Spinal cord (tissue), 10 donors: ENCODE measurements around the gene CEACAM18. TPM values are rescaled to one million over a fixed set of nuclear protein-coding genes. Genes with fewer than 3 reads are reported as not detected.

ENCODE experiments used
- DNase-seq, 6 donors: peaks; one replicate each; pipeline versions ENCODE4 v3.0.0 to v3.0.0-alpha.2; 2013 to 2015; ENCODE audit warnings: low spot score in 6 of 6, low read depth in 4 of 6
- H3K27ac ChIP-seq: one replicate; pipeline ENCODE4 v1.5.1; 2013; ENCODE audit warnings: low read depth, low read length, control low read depth
- H3K27me3 ChIP-seq: one replicate; pipeline ENCODE4 v1.6.1; 2013; ENCODE audit warnings: low read length; ENCODE audit not compliant: control insufficient read depth, insufficient read depth
- H3K36me3 ChIP-seq: one replicate; pipeline ENCODE4 v1.6.1; 2013; ENCODE audit warnings: low read length; ENCODE audit not compliant: control insufficient read depth, insufficient read depth
- H3K4me1 ChIP-seq: one replicate; pipeline ENCODE4 v1.6.1; 2013; ENCODE audit warnings: low read length; ENCODE audit not compliant: control insufficient read depth, insufficient read depth
- H3K4me3 ChIP-seq: one replicate; pipeline ENCODE4 v1.5.1; 2013; ENCODE audit warnings: low read depth, low read length, control low read depth
- H3K9me3 ChIP-seq: one replicate; pipeline ENCODE4 v1.6.1; 2013; ENCODE audit warnings: low read length; ENCODE audit not compliant: control insufficient read depth, insufficient read depth
- WGBS: methylation state at CpG from one replicate; pipeline ENCODE4 v1.1.5; 2013; ENCODE audit warnings: missing lambda C conversion rate; ENCODE audit not compliant: insufficient coverage; 5-methylcytosine and 5-hydroxymethylcytosine counted together
- polyA plus RNA-seq, 2 donors: library from polyadenylated mRNA; unstranded; fragments of 120-200 nt; gene quantifications; one replicate each; pipeline ENCODE4 v1.2.1, GENCODE V29; 2013; ENCODE audit not compliant: insufficient read length in 2 of 2
- total RNA-seq, 2 donors: library from RNA; depleted of rRNA in 1 of 2; stranded (reverse); fragments of 120-200 nt in 1 of 2; fragments of >200 nt in 1 of 2; gene quantifications; one replicate each; pipeline versions ENCODE4 v1.2.3 to v1.2.4, GENCODE V29; 2013 to 2014
- donor health status: healthy.

The CEACAM18 gene
- total and polyA plus RNA-seq, 4 donors, result not detected

DNA sequence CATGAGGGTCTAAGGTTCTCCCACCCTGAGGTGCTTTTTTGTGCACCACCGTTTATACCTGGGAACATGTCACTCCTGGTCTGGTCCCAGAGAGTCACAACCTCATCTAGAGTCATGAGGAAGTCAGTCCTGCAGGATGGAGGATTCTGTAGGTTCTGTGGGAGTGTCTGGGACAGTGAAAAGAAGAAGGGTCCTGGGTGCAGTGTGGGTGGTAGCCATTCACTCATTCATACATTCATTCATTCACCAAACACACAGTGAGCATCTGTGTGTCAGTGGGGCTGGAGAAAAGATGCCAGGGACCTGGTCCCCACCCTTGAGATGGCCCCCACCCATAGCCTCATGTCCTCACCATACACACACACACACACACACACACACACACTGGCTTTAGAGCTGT, 8.7 kb upstream of the CEACAM18 start:
- 64% methylated on average over 1 of the region's 1 CpG for WGBS

DNA sequence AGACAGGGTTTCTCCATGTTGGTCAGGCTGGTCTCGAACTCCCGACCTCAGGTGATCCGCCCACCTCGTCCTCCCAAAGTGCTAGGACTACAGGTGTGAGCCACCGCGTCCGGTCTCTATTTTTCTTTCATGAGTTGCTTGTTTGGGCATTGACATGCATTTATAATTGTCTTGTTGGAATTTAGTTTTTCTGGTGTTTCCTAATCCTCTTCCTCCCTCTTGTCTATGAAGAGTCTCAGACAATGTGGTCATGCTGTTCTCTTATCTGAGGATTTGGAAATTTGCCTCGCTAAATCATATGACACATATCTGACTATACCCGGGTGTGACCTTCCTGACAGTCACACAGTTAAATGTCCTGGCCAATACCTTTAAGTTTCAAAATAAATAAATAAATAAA, 7.4 kb upstream of the CEACAM18 start:
- Histone ChIP-seq H3K4me3 (no peak overlapping the region), H3K9me3 (no peaks in the 10 kb centered on the region), H3K27me3 (peaks cover 15% of the 10 kb centered on the region), H3K36me3 (no peaks in the 10 kb centered on the region), H3K27ac (no peak overlapping the region), H3K4me1 (no peaks in the 10 kb centered on the region)
- DNase-seq, result no peak
- WGBS, result no CpG with 5 or more reads among the region's 9 CpGs

More for the DNA sequence above, 8.7 kb upstream of the CEACAM18 start:
- no peaks in the 10 kb centered on the region for H3K4me1 ChIP-seq
- peaks cover 13% of the 10 kb centered on the region for H3K27me3 ChIP-seq
- H3K9me3 ChIP-seq, result no peaks in the 10 kb centered on the region
- H3K27ac ChIP-seq, result no peak overlapping the region
- H3K4me3 ChIP-seq, result no peak overlapping the region
- H3K36me3 ChIP-seq, result no peaks in the 10 kb centered on the region
- DNase-seq, result no peak

DNA sequence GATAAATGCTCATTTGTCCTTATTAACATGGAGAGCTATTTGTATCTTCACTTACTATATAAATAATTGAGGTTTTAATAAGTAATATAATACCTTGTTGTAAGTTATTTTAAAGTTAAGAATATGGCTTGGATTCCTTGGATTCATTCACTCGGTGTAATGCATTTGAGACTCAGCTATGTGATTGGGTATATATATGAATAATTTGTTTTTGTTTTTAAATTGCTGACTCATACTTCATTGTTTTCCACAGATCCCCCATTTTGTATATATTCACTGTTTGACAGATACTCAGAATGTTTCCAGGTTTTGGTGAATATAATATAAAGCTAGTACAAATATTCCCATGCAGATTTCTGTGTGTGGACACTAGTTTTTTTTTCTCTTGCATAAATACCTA, 6.8 kb upstream of the CEACAM18 start:
- no peaks in the 10 kb centered on the region for H3K4me1 ChIP-seq
- no peaks in the 10 kb centered on the region for H3K9me3 ChIP-seq
- no peak overlapping the region for H3K4me3 ChIP-seq
- DNase-seq, result no peak
- WGBS, result no CpG with 5 or more reads among the region's 1 CpG
- no peaks in the 10 kb centered on the region for H3K36me3 ChIP-seq
- H3K27ac ChIP-seq, result no peak overlapping the region
- peaks cover 15% of the 10 kb centered on the region for H3K27me3 ChIP-seq

DNA sequence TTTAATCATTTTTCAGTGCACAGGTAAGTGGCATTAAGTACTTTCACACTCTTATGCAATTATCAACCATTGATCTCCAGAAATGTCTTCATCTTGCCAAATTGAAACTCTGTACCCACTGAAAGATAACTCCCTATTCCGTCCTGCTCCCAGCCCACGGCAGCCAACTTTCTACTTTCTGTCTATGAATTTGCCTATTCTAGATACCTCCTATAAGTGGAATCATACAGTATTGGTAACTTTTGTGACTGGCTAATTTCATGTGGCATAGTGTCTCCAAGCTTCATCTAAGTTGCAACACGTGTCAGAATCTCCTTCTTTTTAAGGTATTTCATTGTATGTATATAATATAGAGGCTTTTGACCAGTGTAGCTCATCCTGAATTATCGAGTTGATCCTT, 5.7 kb upstream of the CEACAM18 start:
- Histone ChIP-seq H3K4me3 (no peak overlapping the region), H3K9me3 (no peaks in the 10 kb centered on the region), H3K4me1 (no peaks in the 10 kb centered on the region), H3K36me3 (no peaks in the 10 kb centered on the region), H3K27me3 (peaks cover 15% of the 10 kb centered on the region), H3K27ac (no peak overlapping the region)
- no CpG with 5 or more reads among the region's 4 CpGs for WGBS
- no peak for DNase-seq

DNA sequence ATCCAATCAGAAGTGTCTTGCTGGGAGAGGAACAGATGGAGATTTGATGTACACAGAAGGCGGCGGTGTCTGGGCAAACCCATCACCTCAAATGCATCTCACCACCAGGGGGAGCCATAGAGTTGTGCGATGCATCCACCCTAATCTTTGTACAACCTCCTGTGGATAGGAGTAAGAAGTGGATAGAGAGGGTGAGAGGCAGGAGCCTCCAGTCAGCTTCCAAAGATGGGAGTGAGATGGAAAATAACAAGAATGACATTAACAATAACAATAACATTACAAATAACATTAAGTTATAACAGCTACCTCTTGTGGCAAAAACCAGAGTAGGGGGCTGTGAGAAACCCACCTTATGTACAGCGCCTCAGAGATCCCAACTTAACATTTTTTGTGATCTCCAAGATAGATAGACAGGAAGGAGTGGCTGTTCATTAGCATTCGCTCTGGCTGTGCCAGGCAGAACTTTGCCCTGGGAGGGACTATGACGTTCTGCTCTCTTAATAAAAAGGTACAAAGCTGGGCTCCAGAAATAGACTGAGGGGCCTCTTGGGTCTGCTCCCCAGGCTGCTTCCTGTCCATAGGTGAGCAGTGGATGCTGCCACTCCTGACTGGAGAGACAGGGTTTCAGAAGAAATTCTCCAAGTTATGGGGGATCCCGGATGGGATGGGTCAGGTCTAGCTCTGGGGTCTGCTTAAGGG, 5.2 kb upstream of the CEACAM18 start:
- H3K4me3 ChIP-seq, result no peak overlapping the region
- 38% methylated on average over 3 of the region's 7 CpGs for WGBS
- DNase-seq, result peak; percentile 5 to 70 (median 18)
- H3K27me3 ChIP-seq, result peaks cover 14% of the 10 kb centered on the region
- H3K36me3 ChIP-seq, result no peaks in the 10 kb centered on the region
- H3K27ac ChIP-seq, result no peak overlapping the region
- H3K4me1 ChIP-seq, result no peaks in the 10 kb centered on the region
- no peaks in the 10 kb centered on the region for H3K9me3 ChIP-seq

DNA sequence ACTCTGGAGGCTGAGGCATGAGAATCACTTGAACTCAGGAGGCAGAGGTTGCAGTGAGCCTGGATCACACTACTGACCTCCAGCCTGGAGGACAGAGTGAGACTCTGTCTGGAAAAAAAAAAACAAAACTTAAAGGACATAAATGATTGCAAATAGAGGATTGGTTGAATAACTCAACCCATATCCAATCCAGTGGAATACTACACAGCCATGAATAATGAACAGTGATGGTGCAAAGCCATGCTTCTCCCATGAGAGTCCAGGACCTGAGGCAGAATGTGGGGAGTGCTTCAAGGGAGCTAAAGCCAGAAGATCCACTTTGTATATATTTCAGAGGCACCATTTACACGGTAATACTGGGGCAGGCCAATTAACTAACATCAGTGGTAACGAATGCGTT, 2.2 kb upstream of the CEACAM18 start:
- Histone ChIP-seq H3K4me3 (no peak overlapping the region), H3K27me3 (peaks cover 19% of the 10 kb centered on the region), H3K4me1 (no peaks in the 10 kb centered on the region), H3K9me3 (no peaks in the 10 kb centered on the region), H3K36me3 (no peaks in the 10 kb centered on the region), H3K27ac (no peak overlapping the region)
- WGBS, result no CpG with 5 or more reads among the region's 3 CpGs
- no peak for DNase-seq

DNA sequence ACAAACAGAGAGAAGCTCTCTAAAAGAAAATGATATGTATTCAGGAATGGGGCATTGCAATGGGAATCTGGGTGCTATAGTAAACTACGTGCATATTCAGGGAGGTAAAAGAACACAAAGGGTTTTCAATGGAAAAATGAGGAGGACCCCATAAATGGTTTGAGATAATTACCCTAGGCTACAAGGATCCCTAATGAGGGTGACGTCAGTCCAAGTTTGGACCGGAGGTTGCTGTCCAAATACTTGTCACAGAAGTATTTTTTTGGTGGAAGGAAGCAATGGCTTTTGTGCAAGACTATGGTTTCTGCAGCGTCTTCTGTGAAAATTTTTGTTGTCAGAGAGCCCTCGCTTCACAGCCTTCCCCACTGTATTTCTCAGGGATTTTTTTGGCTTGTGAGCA, 995 bp upstream of the CEACAM18 start:
- Histone ChIP-seq H3K27ac (no peak overlapping the region), H3K36me3 (no peaks in the 10 kb centered on the region), H3K4me1 (no peaks in the 10 kb centered on the region), H3K4me3 (no peak overlapping the region), H3K9me3 (no peaks in the 10 kb centered on the region), H3K27me3 (peaks cover 19% of the 10 kb centered on the region)
- no peak for DNase-seq
- 62% methylated on average over 3 of the region's 5 CpGs for whole genome bisulfite sequencing

DNA sequence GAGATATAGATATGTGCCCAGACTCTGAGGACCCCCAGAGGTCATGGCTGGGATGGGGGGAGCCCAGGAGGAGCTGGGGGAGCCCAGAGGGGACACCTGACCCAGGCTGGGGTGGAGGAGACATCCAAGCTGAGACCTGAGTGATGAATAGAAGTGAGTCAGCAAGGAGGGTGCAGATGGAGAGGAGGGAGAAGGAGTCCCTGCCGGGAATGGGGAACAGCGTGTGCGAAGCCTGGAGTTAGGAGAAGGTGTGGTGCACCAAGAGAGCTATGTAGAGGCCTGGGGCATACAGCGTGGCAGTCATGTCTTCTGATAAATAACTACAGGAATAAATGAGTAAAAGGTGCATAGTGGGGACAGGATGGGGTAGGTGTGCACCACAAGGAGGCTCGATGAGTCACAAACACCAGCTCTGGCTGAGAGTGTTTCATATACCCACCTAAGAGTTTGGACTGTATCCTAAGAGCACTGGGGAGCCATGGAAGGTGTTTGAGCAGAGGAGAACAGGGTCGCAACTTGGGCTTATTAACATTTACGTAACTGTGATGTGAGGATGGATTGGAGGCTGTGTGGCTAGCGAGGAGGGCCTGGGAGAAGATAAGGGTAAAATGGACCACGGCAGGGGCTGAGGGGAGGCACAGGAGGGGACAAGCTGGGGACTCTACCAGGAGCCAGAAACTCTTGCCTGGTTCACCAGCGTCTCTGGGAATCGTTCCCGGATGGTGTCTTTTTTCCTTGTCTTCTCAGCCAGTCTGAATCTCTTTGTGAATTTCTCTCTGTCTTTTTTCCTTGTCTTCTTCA, 1.4 kb downstream of the CEACAM18 start:
- 78% methylated on average over 12 of the region's 12 CpGs for WGBS

DNA sequence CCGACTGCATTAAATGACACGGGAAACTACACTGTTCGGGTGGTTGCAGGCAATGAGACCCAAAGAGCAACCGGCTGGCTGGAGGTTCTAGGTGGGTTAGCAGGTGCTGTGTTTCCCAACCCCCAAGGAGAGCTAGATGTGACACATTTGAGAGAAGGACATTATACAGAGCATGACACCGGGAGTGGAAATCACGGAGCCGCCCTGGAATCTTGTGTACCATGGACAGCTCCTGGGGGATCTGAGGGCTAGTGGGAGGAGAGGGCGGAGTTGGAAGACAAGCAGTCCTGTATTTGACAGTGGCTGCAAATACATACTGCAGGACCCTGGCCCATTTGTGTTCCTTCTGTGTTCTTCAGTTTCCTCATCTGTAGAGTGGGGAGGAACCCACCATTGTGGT, 2.3 kb downstream of the CEACAM18 start:
- no peaks in the 10 kb centered on the region for H3K36me3 ChIP-seq
- no peak overlapping the region for H3K27ac ChIP-seq
- H3K4me3 ChIP-seq, result no peak overlapping the region
- H3K9me3 ChIP-seq, result no peaks in the 10 kb centered on the region
- peaks cover 12% of the 10 kb centered on the region for H3K27me3 ChIP-seq
- 35% methylated on average over 8 of the region's 8 CpGs for WGBS
- H3K4me1 ChIP-seq, result no peaks in the 10 kb centered on the region
- DNase-seq, result peak in 1 of 6 donors; percentile 20

More for the DNA sequence above, 1.4 kb downstream of the CEACAM18 start:
- Histone ChIP-seq H3K4me1 (no peaks in the 10 kb centered on the region), H3K27ac (no peak overlapping the region), H3K27me3 (peaks cover 13% of the 10 kb centered on the region), H3K4me3 (no peak overlapping the region), H3K9me3 (no peaks in the 10 kb centered on the region), H3K36me3 (no peaks in the 10 kb centered on the region)
- no peak for DNase-seq
